Tibial artery (tissue), 4 donors: ENCODE results near the gene INPP5A.

Source experiments
- DNase-seq, 2 donors: peaks; one replicate each; pipeline ENCODE4 v3.0.0-alpha.2; 2019
- H3K27ac ChIP-seq, 2 donors: fragments of 200-600 bp; sonication (generic) in 1 of 2; 1 replicate in 1 of 2; 2 replicates in 1 of 2; pipeline ENCODE4 v1.5.1; 2018 to 2019; ENCODE audit warnings: mild to moderate bottlenecking in 1 of 2
- H3K27me3 ChIP-seq, 2 donors: fragments of 200-600 bp; sonication (generic) in 1 of 2; one replicate each; pipeline versions ENCODE4 v1.5.1 to v1.6.0; 2016 to 2019
- H3K36me3 ChIP-seq, 3 donors: fragments of 200-600 bp; sonication (generic) in 2 of 3; one replicate each; pipeline ENCODE4 v1.5.1; 2016 to 2019; ENCODE audit warnings: mild to moderate bottlenecking in 2 of 3
- H3K4me1 ChIP-seq, 4 donors: fragments of 200-600 bp; sonication (generic) in 2 of 4; 1 replicate in 3 of 4; 2 replicates in 1 of 4; pipeline ENCODE4 v1.5.1; 2016 to 2019
- H3K4me3 ChIP-seq, 2 donors: fragments of 200-600 bp; sonication (generic) in 1 of 2; 1 replicate in 1 of 2; 2 replicates in 1 of 2; pipeline ENCODE4 v1.5.1; 2018 to 2019; ENCODE audit warnings: mild to moderate bottlenecking in 2 of 2
- H3K9me3 ChIP-seq, 3 donors: fragments of 200-600 bp; sonication (generic) in 1 of 3; one replicate each; pipeline ENCODE4 v1.5.1; 2016 to 2019
- CTCF ChIP-seq, 2 experiments: fragments of 200-600 bp in 1 of 2; fragments of 450-650 bp in 1 of 2; IDR thresholded peaks; one replicate each; pipeline ENCODE4 v1.5.1; 2017 to 2019; ENCODE audit warnings: antibody characterized with exemption in 2 of 2, mild to moderate bottlenecking in 1 of 2, moderate library complexity in 1 of 2
- intact Hi-C: fragments of 100-400 bp; cut with DNase I; formaldehyde crosslinking; loops from one replicate; pipeline ENCODE4 v1.15.0; 2023; ENCODE audit warnings: low total_unique reads

The INPP5A gene

GRCh38 chr10:132515811-132516726 is 21.5 kb upstream of the INPP5A start:
- H3K27me3 ChIP-seq, result no peaks in the 10 kb centered on the region
- DNase-seq, result peak; percentile 18 to 66
- no peaks in the 10 kb centered on the region for H3K9me3 ChIP-seq
- H3K36me3 ChIP-seq, result no peaks in the 10 kb centered on the region
- intact Hi-C loops, result loop anchor here (5.0 to 10.0 kb wide), 2 partner anchors 49 to 121 kb away; partner anchors contain the start of gene PWWP2B
- H3K4me3 ChIP-seq, result no peak overlapping the region
- H3K27ac ChIP-seq, result peak overlapping the region; percentile 88 to 89
- H3K4me1 ChIP-seq, result peaks cover 32 to 62% (median 55%) of the 10 kb centered on the region in 4 donors
- TF ChIP-seq CTCF (IDR thresholded peaks at IDR 0.05), result no peak

- H3K4me3 ChIP-seq, result peak overlapping the region; percentile 15 to 38
- intact Hi-C loops, result loop anchor here (5.0 to 10.0 kb wide), 2 partner anchors 50 to 122 kb away; partner anchors contain the start of gene PWWP2B
- DNase-seq, result peak; percentile 94 to 99
- no peaks in the 10 kb centered on the region for H3K9me3 ChIP-seq
- no peak for TF ChIP-seq CTCF (IDR thresholded peaks at IDR 0.05)
- peak overlapping the region; percentile 88 to 89 for H3K27ac ChIP-seq
- no peaks in the 10 kb centered on the region for H3K36me3 ChIP-seq
- no peaks in the 10 kb centered on the region for H3K27me3 ChIP-seq
- peaks cover 33 to 68% (median 57%) of the 10 kb centered on the region in 4 donors for H3K4me1 ChIP-seq
Measured at GRCh38 chr10:132516771-132517725, 20.5 kb upstream of the INPP5A start.

GRCh38 chr10:132517951-132518521 is 19.6 kb upstream of the INPP5A start:
- H3K4me3 ChIP-seq, result peak overlapping the region in 1 of 2 donors; percentile 38
- H3K27ac ChIP-seq, result peak overlapping the region; percentile 88 to 89
- DNase-seq, result peak; percentile 18 to 67
- peaks cover 0 to 3% of the 10 kb centered on the region in 2 donors for H3K27me3 ChIP-seq
- H3K36me3 ChIP-seq, result no peaks in the 10 kb centered on the region
- H3K4me1 ChIP-seq, result peaks cover 33 to 68% (median 57%) of the 10 kb centered on the region in 4 donors
- no peaks in the 10 kb centered on the region for H3K9me3 ChIP-seq
- intact Hi-C loops, result loop anchor here (2.0 to 10.0 kb wide), 3 partner anchors 19 to 123 kb away; partner anchors contain the start of genes INPP5A and PWWP2B
- no peak for TF ChIP-seq CTCF (IDR thresholded peaks at IDR 0.05)

GRCh38 chr10:132518572-132519381 is 18.8 kb upstream of the INPP5A start:
- Histone ChIP-seq H3K4me3 (no peak overlapping the region), H3K9me3 (no peaks in the 10 kb centered on the region), H3K36me3 (no peaks in the 10 kb centered on the region), H3K27ac (peak overlapping the region; percentile 88 to 89), H3K4me1 (peaks cover 33 to 68% (median 57%) of the 10 kb centered on the region in 4 donors), H3K27me3 (peaks cover 0 to 5% of the 10 kb centered on the region in 2 donors)
- intact Hi-C loops, result loop anchor here (2.0 to 10.0 kb wide), 3 partner anchors 18 to 124 kb away; partner anchors contain the start of genes INPP5A and PWWP2B
- DNase-seq, result peak; percentile 17 to 62
- TF ChIP-seq CTCF (IDR thresholded peaks at IDR 0.05), result no peak
